NCI-H2171 (cell line): ENCODE measurements around the gene ADGRF3.
"Not testable (repeated sequence)": the region's sequence is repeated elsewhere in the genome, so short reads cannot be mapped to it uniquely, and the experiment has no call there.

Experiments
- DNase-seq: peaks from one replicate; lab custom pipeline; 2025; lab: John Stamatoyannopoulos, UW

The ADGRF3 gene

GRCh38 chr2:26316845-26317244, 29.7 kb downstream of the ADGRF3 start:
- DNase-seq: no peak

- no peak for DNase-seq
Measured at GRCh38 chr2:26316041-26316440, 30.5 kb downstream of the ADGRF3 start.

DNA sequence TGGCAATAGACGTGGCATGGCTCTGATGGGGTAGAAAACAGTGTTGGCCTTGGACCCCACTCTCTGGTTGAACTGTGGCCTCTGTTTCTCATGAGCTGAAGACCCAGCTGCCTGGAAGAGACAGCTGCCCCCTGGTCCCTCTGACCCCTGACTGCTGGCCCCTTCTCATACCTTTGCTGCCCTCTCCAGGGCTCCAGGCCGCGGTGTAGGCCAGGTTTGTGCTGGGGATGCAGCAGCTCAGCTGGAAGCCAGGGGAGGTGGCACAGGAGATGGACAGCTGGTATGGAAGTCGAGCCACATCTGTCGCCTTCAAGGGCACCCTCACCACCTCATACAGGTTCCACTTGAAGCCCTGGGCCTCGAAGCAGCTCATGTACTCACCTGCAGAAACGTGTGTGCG, 32.3 kb downstream of the ADGRF3 start:
- no peak for DNase-seq

DNA sequence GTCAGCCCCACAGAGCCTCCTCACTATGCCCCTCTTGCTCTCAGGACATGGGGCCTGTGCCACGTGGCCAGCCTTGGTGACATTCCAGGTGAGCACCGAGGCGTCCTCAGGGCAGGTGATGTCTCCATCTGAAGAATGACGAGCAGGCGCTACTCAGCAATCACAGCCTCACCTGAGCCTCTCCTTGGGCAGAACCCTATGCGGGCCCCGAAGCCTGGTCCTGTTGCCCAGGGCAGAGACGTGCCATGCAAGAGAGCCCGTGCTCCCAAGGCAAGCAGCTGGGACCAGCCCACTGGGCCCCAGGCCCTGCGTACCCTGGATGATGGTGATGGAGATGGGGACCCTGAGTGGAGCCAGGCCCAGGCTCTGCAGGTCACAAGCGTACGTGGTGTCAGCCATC, 33.1 kb downstream of the ADGRF3 start:
- no peak for DNase-seq

- no peak for DNase-seq
Measured at GRCh38 chr2:26312471-26312870, 34.1 kb downstream of the ADGRF3 start.

DNA sequence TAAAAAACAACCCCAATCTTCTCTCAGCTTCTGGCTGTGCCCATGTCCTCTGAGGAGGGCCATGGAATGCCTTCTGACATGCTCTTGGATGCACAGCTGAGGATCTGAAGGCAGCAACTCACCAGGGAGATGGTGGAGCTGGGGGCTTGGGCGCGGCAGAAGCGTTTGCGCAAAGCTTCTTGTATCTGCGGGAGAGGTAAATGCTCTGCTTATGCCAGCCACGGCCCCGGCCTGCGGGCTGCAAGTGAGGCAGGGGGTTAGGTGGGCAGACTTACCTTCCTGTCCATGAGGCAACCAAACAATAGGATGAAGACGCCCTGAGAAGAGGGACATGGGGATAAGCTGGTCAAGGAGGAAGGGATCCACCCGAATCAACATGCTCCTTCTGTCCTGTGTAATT, 36.7 kb downstream of the ADGRF3 start:
- no peak for DNase-seq

- no peak for DNase-seq
Measured at GRCh38 chr2:26305540-26305939, 41.0 kb downstream of the ADGRF3 start.

GRCh38 chr2:26305094-26305493, 41.5 kb downstream of the ADGRF3 start:
- DNase-seq: not testable (repeated sequence)

- no peak for DNase-seq
Measured at GRCh38 chr2:26302846-26303245, 43.7 kb downstream of the ADGRF3 start.

GRCh38 chr2:26300234-26300925, 46.2 kb downstream of the ADGRF3 start:
- no peak for DNase-seq

DNA sequence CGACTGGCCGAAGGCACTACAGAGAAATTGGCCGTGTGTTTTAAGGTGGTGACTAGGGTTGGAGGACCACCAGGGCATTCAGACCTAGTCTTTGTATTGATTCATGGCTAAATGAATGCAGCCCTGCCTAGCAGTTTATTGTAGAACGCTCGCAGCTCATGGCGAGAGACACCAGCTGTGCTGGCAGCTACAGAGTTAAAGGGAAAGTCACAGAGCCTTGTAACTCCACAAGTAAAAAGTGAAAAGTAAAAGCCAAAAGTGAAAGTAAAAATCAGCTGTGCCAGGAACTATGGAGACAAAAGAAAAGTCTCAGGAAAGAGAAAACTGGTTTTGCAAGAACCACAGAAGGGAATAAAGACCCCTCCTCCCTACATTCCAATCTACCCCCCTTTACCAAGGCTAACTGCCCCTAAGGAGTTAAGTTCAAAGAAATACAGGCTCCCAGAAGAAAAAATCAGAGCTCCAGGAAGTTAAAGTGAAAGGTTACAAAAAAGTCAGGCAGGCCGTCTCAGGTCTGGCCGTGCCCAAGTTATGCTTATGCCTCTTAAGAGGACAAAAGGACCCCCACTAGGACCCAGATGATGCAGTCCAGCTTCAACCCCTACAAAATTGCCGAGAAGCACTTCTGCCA, 47.0 kb downstream of the ADGRF3 start:
- no peak for DNase-seq

GRCh38 chr2:26298638-26299393, 47.8 kb downstream of the ADGRF3 start:
- no peak for DNase-seq

DNA sequence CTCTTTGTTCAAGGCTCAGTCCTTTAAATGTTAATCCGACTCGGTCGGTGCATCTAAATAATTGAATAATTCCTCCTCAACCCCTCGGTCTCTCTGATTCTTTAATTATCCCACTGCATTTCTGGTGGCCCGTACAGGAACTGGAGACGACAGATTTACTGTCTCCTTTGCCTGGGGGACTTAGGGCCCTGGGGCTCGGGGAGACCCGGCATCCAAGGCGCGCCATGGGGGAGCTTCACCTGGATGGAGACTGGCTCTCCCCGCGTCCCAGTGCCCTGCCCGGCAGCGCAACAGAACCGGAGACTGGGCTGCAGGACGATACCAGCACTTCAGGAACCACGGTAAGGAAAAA, 48.3 kb downstream of the ADGRF3 start:
- no peak for DNase-seq

DNA sequence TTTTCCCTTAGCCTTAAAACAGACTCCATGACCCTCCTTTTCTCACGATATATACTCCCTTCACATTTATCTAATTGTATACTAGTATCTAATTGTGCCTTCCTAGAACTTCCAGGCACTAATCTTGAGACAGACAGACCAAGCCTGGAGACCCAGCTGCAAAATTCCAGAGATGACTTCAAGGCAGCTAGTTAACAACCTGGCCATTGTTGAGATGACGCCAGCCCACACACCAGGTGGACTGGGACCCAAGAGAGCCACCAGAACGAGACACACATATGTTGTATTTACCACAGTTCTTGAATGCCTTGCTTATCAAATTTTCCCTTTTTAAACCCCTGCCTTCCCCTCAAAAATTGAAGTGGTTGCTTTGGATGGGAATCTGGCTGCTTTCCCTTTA, 49.5 kb downstream of the ADGRF3 start:
- no peak for DNase-seq

- DNase-seq: no peak
Measured at GRCh38 chr2:26295511-26295910, 51.1 kb downstream of the ADGRF3 start.

- DNase-seq: no peak
Measured at GRCh38 chr2:26292646-26293045, 53.9 kb downstream of the ADGRF3 start.

DNA sequence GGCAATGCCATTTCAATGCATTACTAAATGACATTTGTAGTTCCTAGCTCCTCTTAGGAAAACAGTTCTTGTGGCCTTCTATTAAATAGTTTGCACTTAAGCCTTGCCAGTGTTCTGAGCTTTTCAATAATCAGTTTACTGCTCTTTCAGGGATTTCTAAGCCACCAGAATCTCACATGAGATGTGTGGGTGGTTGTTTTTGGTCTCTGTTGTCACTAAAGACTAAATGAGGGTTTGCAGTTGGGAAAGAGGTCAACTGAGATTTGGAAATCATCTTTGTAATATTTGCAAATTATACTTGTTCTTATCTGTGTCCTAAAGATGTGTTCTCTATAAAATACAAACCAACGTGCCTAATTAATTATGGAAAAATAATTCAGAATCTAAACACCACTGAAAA, 56.6 kb downstream of the ADGRF3 start:
- no peak for DNase-seq

DNA sequence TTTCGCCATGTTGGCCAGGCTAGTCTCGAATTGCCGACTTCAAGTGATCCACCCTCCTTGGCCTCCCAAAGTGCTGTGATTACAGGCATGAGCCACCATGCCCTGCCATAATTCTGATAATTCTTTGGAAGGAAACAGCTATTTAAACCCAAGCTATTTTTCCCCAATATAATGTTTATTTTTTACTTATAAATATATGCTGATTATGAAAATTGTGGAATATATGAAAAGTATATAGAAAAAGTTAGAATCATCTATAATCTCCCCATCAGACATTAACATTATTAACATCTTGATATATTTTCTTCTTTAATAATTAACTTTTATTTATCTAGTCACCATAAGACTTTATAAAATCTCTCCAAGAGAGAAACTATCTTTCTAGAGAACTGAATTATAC, 60.7 kb downstream of the ADGRF3 start:
- no peak for DNase-seq

- DNase-seq: no peak
Measured at GRCh38 chr2:26284132-26284531, 62.5 kb downstream of the ADGRF3 start.

- DNase-seq: no peak
Measured at GRCh38 chr2:26283606-26284005, 63.0 kb downstream of the ADGRF3 start.

GRCh38 chr2:26281226-26281625, 65.4 kb downstream of the ADGRF3 start:
- DNase-seq: peak; percentile 81

- DNase-seq: peak; percentile 48
Measured at GRCh38 chr2:26279886-26280285, 66.7 kb downstream of the ADGRF3 start.

- DNase-seq: no peak
Measured at GRCh38 chr2:26276484-26277227, 69.9 kb downstream of the ADGRF3 start.
